BE2C (cell line): ENCODE data around the gene MATN1.

Experiments
- DNase-seq: peaks from one replicate; pipeline ENCODE4 v3.0.0-alpha.2; 2020
- H3K27me3 ChIP-seq: fragments of 250-450 bp; sonication (Bioruptor Pico); 2 replicates; pipeline ENCODE4 v1.5.1; 2020; ENCODE audit warnings: mild to moderate bottlenecking
- H3K36me3 ChIP-seq: fragments of 250-450 bp; sonication (Bioruptor Pico); 2 replicates; pipeline ENCODE4 v1.5.1; 2020; ENCODE audit warnings: mild to moderate bottlenecking
- H3K4me1 ChIP-seq: fragments of 250-450 bp; sonication (Bioruptor Pico); 2 replicates; pipeline ENCODE4 v1.5.1; 2020
- H3K4me3 ChIP-seq: 2 replicates; pipeline ENCODE4 v1.5.1; 2011; ENCODE audit warnings: low read depth, low read length
- H3K9me3 ChIP-seq: fragments of 250-450 bp; sonication (Bioruptor Pico); 2 replicates; pipeline ENCODE4 v1.5.1; 2020
- TF ChIP-seq, protein P1 (sequence below): IDR thresholded peaks from 2 replicates; pipeline ENCODE4 v1.5.1; 2012; ENCODE audit warnings: mild to moderate bottlenecking, low read depth, low read length

Gene MATN1

DNA sequence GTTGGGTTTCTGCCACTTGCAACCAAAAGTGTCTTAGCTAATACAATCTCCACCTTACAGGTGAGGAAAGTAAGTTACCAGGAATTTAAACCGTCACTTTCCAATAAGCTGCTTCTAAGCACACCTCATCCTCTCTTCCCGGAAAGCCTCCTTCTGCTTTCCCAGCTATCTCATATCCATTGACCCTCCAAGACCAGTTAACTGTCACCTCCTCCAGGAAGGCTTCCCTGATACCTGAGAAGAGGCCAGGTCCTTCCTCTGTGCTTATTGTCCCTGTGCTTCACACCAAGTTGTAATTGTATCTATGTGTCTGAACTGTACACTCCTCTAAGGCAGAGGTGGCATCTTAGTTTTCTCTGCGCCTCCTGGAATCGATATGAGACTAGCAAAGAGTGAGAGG lies 11.2 kb upstream of the MATN1 start:
- H3K36me3 ChIP-seq = no peaks in the 10 kb centered on the region
- H3K4me1 ChIP-seq = no peaks in the 10 kb centered on the region
- no peak for DNase-seq
- H3K4me3 ChIP-seq = no peak overlapping the region
- no peaks in the 10 kb centered on the region for H3K9me3 ChIP-seq
- TF ChIP-seq, protein P1, sequence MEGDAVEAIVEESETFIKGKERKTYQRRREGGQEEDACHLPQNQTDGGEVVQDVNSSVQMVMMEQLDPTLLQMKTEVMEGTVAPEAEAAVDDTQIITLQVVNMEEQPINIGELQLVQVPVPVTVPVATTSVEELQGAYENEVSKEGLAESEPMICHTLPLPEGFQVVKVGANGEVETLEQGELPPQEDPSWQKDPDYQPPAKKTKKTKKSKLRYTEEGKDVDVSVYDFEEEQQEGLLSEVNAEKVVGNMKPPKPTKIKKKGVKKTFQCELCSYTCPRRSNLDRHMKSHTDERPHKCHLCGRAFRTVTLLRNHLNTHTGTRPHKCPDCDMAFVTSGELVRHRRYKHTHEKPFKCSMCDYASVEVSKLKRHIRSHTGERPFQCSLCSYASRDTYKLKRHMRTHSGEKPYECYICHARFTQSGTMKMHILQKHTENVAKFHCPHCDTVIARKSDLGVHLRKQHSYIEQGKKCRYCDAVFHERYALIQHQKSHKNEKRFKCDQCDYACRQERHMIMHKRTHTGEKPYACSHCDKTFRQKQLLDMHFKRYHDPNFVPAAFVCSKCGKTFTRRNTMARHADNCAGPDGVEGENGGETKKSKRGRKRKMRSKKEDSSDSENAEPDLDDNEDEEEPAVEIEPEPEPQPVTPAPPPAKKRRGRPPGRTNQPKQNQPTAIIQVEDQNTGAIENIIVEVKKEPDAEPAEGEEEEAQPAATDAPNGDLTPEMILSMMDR = no peak
- H3K27me3 ChIP-seq = no peaks in the 10 kb centered on the region

DNA sequence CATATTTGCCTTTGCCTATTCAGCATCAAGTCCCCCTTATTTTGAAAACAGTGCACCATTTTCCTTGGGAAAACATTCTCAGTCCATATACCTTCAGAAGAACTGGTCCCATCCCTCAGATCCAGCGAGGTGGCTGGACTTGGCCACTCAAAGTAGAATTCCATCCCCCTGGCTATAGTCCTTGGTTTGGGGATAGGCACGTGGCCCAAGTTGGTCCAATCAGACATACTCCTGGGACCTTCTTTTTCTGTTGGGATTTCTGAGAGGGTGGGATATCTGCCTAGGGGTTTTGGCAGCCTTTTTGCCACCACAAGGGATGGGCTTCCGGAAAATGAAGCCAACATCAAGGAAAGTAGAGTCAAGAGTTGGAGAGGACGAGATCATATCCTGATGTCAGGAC lies 10.7 kb upstream of the MATN1 start:
- H3K36me3 ChIP-seq = no peaks in the 10 kb centered on the region
- no peaks in the 10 kb centered on the region for H3K27me3 ChIP-seq
- no peak for DNase-seq
- H3K4me3 ChIP-seq = no peak overlapping the region
- TF ChIP-seq, protein P1 = no peak
- H3K4me1 ChIP-seq = no peaks in the 10 kb centered on the region
- H3K9me3 ChIP-seq = no peaks in the 10 kb centered on the region

DNA sequence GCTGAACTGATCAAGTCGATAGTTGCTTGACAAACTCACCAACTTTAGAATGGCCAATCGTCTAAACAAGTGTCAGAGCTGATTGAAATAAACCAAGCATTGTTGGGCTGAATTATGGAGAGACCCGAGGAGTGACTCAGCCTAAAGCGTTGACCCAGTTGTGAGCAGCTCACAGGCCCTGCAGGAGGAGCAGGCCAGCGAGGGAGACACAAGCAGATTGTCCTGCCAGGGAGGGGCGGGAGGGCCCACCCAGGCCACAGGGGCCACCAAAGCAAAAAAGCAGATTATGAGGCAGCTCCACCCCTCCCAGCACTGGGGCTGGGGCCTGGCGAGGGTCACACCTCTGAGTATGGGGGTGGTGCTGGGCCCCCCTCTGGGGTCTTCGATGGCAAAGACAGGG lies 10.1 kb upstream of the MATN1 start:
- Histone ChIP-seq H3K4me3 (no peak overlapping the region), H3K9me3 (no peaks in the 10 kb centered on the region), H3K4me1 (no peaks in the 10 kb centered on the region), H3K36me3 (no peaks in the 10 kb centered on the region), H3K27me3 (no peaks in the 10 kb centered on the region)
- TF ChIP-seq, protein P1 = no peak
- DNase-seq = no peak

DNA sequence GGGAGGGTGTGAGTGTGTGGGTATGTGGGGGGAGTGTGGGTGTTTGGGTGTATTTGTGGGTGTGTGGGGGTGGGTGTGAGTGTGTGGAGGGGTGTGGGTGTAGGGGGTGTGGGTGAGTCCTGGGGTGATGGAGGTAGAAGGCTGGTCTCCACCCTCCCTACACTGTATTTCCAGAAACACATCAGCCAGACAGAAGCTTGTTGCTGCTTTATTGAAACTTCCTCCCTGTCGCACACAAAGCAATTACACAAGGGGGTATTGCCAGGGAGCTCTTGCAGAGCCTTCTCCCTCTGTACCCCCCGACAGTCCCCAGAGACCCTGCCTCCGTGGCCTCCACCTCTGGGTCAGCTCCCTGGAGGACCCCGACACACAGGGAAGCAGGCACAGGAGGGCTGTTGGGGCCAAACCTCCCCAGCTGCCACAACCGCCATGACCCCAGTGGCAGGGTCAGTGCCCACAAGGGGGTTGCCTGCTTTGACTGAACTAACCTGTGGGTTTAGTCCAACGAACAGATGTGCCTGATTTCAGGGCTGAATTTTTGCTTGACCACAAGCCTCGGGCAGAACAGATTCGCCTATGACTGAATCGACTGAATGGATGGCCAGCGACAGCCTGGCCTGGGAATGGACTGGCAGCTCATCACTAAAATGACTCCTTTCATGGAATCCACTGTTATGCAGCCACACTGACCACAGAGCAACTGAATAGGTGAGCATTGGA lies 9.1 kb upstream of the MATN1 start:
- Histone ChIP-seq H3K36me3 (no peaks in the 10 kb centered on the region), H3K4me3 (no peak overlapping the region), H3K27me3 (no peaks in the 10 kb centered on the region), H3K4me1 (no peaks in the 10 kb centered on the region), H3K9me3 (no peaks in the 10 kb centered on the region)
- TF ChIP-seq, protein P1 = no peak
- no peak for DNase-seq

DNA sequence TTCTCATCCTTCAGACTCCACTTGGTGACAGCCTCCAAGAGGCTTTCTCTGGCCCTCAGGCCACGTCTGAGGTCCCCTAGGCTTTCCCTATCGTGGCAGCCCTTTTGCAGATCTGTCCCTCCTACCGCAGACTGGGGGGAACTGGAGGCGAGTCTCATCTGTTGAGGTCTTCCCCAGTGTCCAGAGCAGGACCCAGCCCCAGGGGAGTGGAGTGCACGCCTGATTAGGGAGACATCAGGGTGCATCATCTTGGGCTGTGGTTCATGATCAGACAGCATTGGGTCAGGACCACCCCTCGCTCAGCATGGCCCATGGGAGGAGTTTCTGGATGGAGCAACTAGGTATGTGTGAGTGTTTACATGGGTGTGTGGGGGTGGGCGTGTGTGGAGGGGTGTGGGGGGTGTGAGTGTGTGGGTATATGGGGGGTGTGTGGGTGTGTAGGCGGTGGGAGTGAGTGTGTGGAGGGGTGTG lies 8.5 kb upstream of the MATN1 start:
- H3K9me3 ChIP-seq = no peaks in the 10 kb centered on the region
- no peaks in the 10 kb centered on the region for H3K36me3 ChIP-seq
- TF ChIP-seq, protein P1 = no peak
- no peak for DNase-seq
- H3K4me3 ChIP-seq = no peak overlapping the region
- no peaks in the 10 kb centered on the region for H3K27me3 ChIP-seq
- H3K4me1 ChIP-seq = no peaks in the 10 kb centered on the region

DNA sequence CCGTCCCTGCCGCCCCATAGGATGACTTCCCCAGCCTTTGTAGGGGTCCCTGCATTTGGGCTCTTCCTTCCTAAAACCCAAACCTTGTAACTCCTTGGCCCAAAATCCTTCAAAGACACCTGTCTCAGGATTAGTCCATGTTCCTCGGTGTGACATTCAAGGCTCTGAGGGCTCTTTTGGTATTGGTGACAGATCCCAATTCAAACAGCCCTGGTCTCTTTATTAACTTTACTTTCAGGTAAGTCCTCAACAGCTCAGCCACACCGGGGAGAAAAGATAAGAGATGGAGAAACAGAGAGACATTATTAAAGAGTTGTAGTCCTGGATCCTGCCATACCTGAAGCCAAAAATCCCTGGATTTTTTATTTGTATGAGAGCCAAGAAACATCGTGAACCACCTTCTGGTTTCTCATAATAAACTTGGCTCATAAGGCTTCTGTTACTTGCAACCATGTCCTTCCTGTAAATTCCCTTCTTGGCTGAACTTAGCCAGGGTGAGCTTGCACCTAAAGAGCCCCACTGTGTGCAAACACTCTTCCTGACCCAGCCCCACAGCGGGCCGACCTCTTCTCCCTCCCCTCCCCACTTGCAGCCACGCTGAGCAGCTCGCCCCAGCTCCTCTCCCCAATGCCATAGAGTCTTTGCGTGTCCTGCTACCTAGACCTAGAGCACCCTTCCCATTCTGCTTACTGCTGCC lies 7.9 kb upstream of the MATN1 start:
- no peak for DNase-seq
- H3K27me3 ChIP-seq = no peaks in the 10 kb centered on the region
- H3K36me3 ChIP-seq = no peaks in the 10 kb centered on the region
- H3K4me1 ChIP-seq = no peaks in the 10 kb centered on the region
- H3K9me3 ChIP-seq = no peaks in the 10 kb centered on the region
- TF ChIP-seq, protein P1 = no peak
- no peak overlapping the region for H3K4me3 ChIP-seq
